NCI-H2196 (cell line): ENCODE results near the gene EVA1C.
"Not testable (repeated sequence)": the region's sequence is repeated elsewhere in the genome, so short reads cannot be mapped to it uniquely, and the experiment has no call there.

Experiments used
- DNase-seq: peaks from one replicate; lab custom pipeline; 2025; ENCODE audit not compliant: unreplicated experiment; lab: John Stamatoyannopoulos, UW

Gene EVA1C

GRCh38 chr21:32459972-32460371 is 47.5 kb downstream of the EVA1C start:
- DNase-seq, result no peak

- no peak for DNase-seq
Observed at GRCh38 chr21:32461503-32461902, 49.0 kb downstream of the EVA1C start.

- not testable (repeated sequence) for DNase-seq
Observed at GRCh38 chr21:32462564-32462963, 50.1 kb downstream of the EVA1C start.

GRCh38 chr21:32463367-32463766 is 50.9 kb downstream of the EVA1C start:
- no peak for DNase-seq

DNA sequence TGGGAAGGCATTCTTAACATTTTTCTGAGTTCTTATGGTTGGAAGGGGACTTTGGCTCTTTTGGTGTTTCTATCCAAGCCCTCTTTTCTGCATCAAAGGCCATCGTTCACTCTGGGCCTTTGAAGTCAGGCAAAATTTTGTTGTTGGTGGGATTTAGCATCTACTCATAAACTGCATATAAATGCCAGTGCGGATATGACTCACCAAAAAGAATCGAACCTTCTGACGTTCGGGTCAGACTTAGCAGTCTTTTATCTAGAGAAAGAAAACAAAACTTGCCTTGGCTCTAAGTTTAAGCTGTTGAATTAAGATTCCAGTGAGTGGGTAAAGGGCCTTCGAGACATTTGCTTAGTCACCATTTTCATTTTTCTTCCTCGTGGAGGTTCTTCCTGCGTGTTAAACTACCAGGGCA is 51.4 kb downstream of the EVA1C start:
- no peak for DNase-seq

GRCh38 chr21:32467291-32467690 is 54.8 kb downstream of the EVA1C start:
- no peak for DNase-seq

DNA sequence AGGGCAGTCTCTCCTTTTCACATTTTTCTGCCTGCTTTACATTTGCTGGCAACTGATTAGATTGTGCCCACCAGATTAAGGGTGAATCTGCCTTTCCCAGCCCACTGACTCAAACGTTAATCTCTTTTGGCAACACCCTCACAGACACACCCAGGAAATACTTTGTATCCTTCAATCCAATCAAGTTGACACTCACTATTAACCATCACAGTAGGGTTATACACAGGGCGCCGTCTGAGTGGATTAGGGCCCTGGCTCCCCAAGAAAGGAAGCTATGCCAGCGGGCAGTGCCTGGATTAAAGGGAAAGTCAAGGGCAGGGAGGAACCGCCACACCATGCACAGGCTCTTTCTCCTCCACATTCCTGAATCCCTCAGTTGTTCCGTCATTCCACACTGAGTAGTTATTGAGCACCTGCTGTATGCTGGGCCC is 56.2 kb downstream of the EVA1C start:
- no peak for DNase-seq

GRCh38 chr21:32469628-32470027 is 57.1 kb downstream of the EVA1C start:
- DNase-seq, result no peak

- DNase-seq, result no peak
Observed at GRCh38 chr21:32470206-32470605, 57.7 kb downstream of the EVA1C start.

DNA sequence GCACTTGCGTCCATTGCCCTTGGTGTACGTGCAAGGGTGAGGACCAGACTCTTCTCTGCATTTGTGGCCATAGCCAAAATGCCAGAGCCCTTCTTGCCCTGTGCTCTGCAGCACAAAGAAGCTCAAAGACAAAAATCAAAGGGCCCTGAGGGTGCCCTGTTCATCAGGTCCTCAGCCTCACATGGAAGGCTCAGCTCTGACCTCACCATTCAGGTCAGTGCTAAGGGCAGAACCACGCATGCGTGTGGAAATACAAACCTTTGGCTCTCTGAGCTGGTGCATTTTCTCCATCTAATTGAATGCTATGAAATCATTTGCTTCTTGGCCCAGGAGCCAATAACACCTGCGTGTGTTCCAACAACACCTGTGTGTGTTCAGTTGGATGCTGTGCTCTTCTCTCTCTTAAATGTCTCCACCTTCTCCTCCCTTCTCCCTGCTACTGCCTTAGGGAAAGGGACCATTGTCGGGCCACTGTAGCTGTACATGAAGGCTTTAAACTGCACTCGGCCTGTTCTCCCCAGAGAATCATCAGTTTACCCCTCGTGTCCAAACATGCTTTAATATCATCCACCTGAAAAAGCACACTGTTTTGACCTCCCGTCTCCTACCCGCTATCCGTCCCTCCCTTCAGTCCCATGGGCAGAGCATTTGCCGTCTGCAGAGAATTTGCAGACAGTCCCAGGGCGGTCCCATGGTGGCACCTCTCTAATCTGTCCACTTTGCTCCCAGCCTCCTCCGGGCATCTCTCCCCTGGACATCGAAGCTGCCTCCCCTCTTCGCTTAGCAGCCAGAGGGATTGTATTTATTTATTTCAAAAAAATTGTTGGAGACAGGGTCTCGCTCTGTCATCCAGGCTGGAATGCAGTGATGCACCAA is 60.6 kb downstream of the EVA1C start:
- DNase-seq, result no peak

- DNase-seq, result no peak
Observed at GRCh38 chr21:32474179-32475059, 61.9 kb downstream of the EVA1C start.

GRCh38 chr21:32475162-32475812 is 62.8 kb downstream of the EVA1C start:
- DNase-seq, result no peak

- no peak for DNase-seq
Observed at GRCh38 chr21:32476661-32477423, 64.3 kb downstream of the EVA1C start.

- no peak for DNase-seq
Observed at GRCh38 chr21:32477424-32477745, 64.9 kb downstream of the EVA1C start.

GRCh38 chr21:32481875-32482408 is 69.4 kb downstream of the EVA1C start:
- no peak for DNase-seq

DNA sequence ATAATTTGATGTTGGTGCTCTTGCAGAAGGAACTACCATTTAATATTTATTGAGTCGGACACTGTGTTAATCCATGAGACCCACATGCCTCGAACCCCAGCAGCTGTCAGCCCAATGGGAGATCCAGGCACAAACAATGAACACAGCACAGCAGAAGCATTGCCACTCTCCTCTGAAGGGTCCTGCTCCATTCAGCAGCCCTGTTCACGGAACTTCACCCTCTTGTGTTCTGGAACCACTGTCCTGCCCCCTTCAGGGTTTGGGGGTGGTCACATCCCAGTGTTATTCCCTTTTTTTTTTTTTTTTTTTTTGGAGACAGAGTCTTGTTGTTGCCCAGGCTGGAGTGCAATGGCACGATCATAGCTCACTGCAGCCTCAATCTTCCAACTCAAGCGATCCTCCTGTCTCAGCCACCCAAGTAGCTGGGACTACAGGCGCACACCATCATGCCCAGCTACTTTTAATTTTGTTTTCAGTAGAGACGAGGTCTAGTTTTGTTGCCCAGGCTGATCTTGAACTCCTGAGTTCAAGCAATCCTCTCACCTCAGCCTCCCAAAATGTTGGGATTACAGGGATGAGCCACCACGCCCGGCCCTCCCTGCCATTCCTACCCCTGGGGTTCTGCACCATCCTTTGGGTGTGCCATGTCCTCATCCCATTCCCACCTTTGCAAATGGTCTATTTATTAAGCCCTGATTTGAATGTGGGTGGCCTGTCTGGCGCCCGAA is 70.2 kb downstream of the EVA1C start:
- DNase-seq, result no peak

DNA sequence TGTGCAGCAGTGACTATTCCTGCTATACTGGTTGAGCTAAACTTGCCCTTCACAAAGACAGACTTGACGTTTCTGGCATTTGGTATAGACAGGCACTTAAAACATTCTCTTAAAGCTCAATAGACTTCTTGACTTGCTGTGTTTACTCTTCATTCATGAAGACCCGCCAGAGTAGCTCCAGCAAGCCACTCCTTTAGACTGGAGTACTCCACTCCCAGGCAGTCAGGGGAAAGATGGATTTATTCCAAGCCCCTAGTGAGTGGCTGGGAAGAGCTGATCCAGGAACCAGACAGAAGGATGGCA is 70.7 kb downstream of the EVA1C start:
- DNase-seq, result peak; percentile 22

- DNase-seq, result no peak
Observed at GRCh38 chr21:32484706-32485380, 72.3 kb downstream of the EVA1C start.

- no peak for DNase-seq
Observed at GRCh38 chr21:32492376-32492775, 79.9 kb downstream of the EVA1C start.
